T-helper 1 cell treated with Interleukin-12 subunit alpha and Interleukin-12 subunit beta and Interleukin-4 antibody, amounts not matched to agents 30 μg/mL and 1 μg/mL, for 36 hours (primary cell): ENCODE data around the gene DNMT3L.

Source experiments
- H3K27ac Mint-ChIP-seq: one replicate; pipeline ENCODE4 v1.8.0; 2021; ENCODE audit warnings: mild to moderate bottlenecking, mixed read lengths
- H3K27me3 Mint-ChIP-seq: one replicate; pipeline ENCODE4 v1.8.0; 2021; ENCODE audit warnings: low read depth, mixed read lengths
- H3K36me3 Mint-ChIP-seq: one replicate; pipeline ENCODE4 v1.8.0; 2021; ENCODE audit warnings: low read depth, mixed read lengths
- H3K4me1 Mint-ChIP-seq: one replicate; pipeline ENCODE4 v1.8.0; 2021; ENCODE audit warnings: low read depth, mixed read lengths
- H3K4me3 Mint-ChIP-seq: one replicate; pipeline ENCODE4 v1.8.0; 2021; ENCODE audit warnings: mild to moderate bottlenecking, moderate library complexity, mixed read lengths
- H3K9me3 Mint-ChIP-seq: one replicate; pipeline ENCODE4 v1.8.0; 2021; ENCODE audit warnings: mixed read lengths

DNMT3L gene

GRCh38 chr21:44272284-44272858, 10.7 kb upstream of the DNMT3L start:
- Mint-ChIP-seq H3K4me1 (no peaks in the 10 kb centered on the region), H3K4me3 (no peak overlapping the region), H3K27ac (no peak overlapping the region), H3K27me3 (peaks cover 26% of the 10 kb centered on the region), H3K36me3 (no peaks in the 10 kb centered on the region), H3K9me3 (no peaks in the 10 kb centered on the region)

GRCh38 chr21:44271558-44272283, 10.0 kb upstream of the DNMT3L start:
- no peaks in the 10 kb centered on the region for H3K4me1 Mint-ChIP-seq
- H3K9me3 Mint-ChIP-seq, result no peaks in the 10 kb centered on the region

GRCh38 chr21:44269090-44269489, 7.4 kb upstream of the DNMT3L start:
- no peak overlapping the region for H3K4me3 Mint-ChIP-seq
- no peaks in the 10 kb centered on the region for H3K36me3 Mint-ChIP-seq

More at GRCh38 chr21:44271558-44272283, 10.0 kb upstream of the DNMT3L start:
- peaks cover 26% of the 10 kb centered on the region for H3K27me3 Mint-ChIP-seq
- H3K36me3 Mint-ChIP-seq, result no peaks in the 10 kb centered on the region
- no peak overlapping the region for H3K4me3 Mint-ChIP-seq
- no peak overlapping the region for H3K27ac Mint-ChIP-seq

GRCh38 chr21:44267655-44268142, 6.0 kb upstream of the DNMT3L start:
- Mint-ChIP-seq H3K4me3 (no peak overlapping the region), H3K27ac (no peak overlapping the region), H3K9me3 (no peaks in the 10 kb centered on the region), H3K4me1 (no peaks in the 10 kb centered on the region), H3K27me3 (peaks cover 7% of the 10 kb centered on the region), H3K36me3 (no peaks in the 10 kb centered on the region)

More at GRCh38 chr21:44269090-44269489, 7.4 kb upstream of the DNMT3L start:
- no peaks in the 10 kb centered on the region for H3K9me3 Mint-ChIP-seq
- H3K27me3 Mint-ChIP-seq, result peaks cover 10% of the 10 kb centered on the region
- H3K27ac Mint-ChIP-seq, result no peak overlapping the region
- no peaks in the 10 kb centered on the region for H3K4me1 Mint-ChIP-seq

- H3K9me3 Mint-ChIP-seq, result no peaks in the 10 kb centered on the region
- no peak overlapping the region for H3K4me3 Mint-ChIP-seq
- peaks cover 7% of the 10 kb centered on the region for H3K27me3 Mint-ChIP-seq
- H3K4me1 Mint-ChIP-seq, result no peaks in the 10 kb centered on the region
- no peak overlapping the region for H3K27ac Mint-ChIP-seq
- H3K36me3 Mint-ChIP-seq, result no peaks in the 10 kb centered on the region
Measured at GRCh38 chr21:44265734-44266270, 4.1 kb upstream of the DNMT3L start.

GRCh38 chr21:44263768-44264167, 2.1 kb upstream of the DNMT3L start:
- H3K27me3 Mint-ChIP-seq, result peaks cover 14% of the 10 kb centered on the region
- H3K27ac Mint-ChIP-seq, result no peak overlapping the region
- H3K4me3 Mint-ChIP-seq, result no peak overlapping the region
- H3K36me3 Mint-ChIP-seq, result no peaks in the 10 kb centered on the region
- H3K9me3 Mint-ChIP-seq, result no peaks in the 10 kb centered on the region
- H3K4me1 Mint-ChIP-seq, result no peaks in the 10 kb centered on the region

- no peak overlapping the region for H3K4me3 Mint-ChIP-seq
Measured at GRCh38 chr21:44263221-44263760, 1.6 kb upstream of the DNMT3L start.

GRCh38 chr21:44262338-44263056, 800 bp upstream of the DNMT3L start:
- Mint-ChIP-seq H3K4me1 (no peaks in the 10 kb centered on the region), H3K27me3 (peaks cover 16% of the 10 kb centered on the region), H3K36me3 (no peaks in the 10 kb centered on the region), H3K4me3 (no peak overlapping the region), H3K27ac (no peak overlapping the region), H3K9me3 (no peaks in the 10 kb centered on the region)

More at GRCh38 chr21:44263221-44263760, 1.6 kb upstream of the DNMT3L start:
- Mint-ChIP-seq H3K9me3 (no peaks in the 10 kb centered on the region), H3K36me3 (no peaks in the 10 kb centered on the region), H3K27me3 (peaks cover 16% of the 10 kb centered on the region), H3K27ac (no peak overlapping the region), H3K4me1 (no peaks in the 10 kb centered on the region)

- Mint-ChIP-seq H3K36me3 (no peaks in the 10 kb centered on the region), H3K9me3 (no peaks in the 10 kb centered on the region), H3K27me3 (peaks cover 16% of the 10 kb centered on the region), H3K4me3 (no peak overlapping the region), H3K27ac (no peak overlapping the region), H3K4me1 (no peaks in the 10 kb centered on the region)
Measured at GRCh38 chr21:44260791-44261631, 686 bp downstream of the DNMT3L start.

- Mint-ChIP-seq H3K36me3 (no peaks in the 10 kb centered on the region), H3K27me3 (peaks cover 16% of the 10 kb centered on the region), H3K4me1 (no peaks in the 10 kb centered on the region)
Measured at GRCh38 chr21:44260066-44260465, 1.6 kb downstream of the DNMT3L start.

GRCh38 chr21:44259082-44259705, 2.5 kb downstream of the DNMT3L start:
- Mint-ChIP-seq H3K27ac (no peak overlapping the region), H3K4me3 (no peak overlapping the region), H3K36me3 (no peaks in the 10 kb centered on the region), H3K27me3 (peaks cover 16% of the 10 kb centered on the region), H3K9me3 (no peaks in the 10 kb centered on the region), H3K4me1 (no peaks in the 10 kb centered on the region)

More at GRCh38 chr21:44260066-44260465, 1.6 kb downstream of the DNMT3L start:
- no peak overlapping the region for H3K27ac Mint-ChIP-seq
- H3K4me3 Mint-ChIP-seq, result no peak overlapping the region
- H3K9me3 Mint-ChIP-seq, result no peaks in the 10 kb centered on the region

- no peaks in the 10 kb centered on the region for H3K4me1 Mint-ChIP-seq
- H3K27me3 Mint-ChIP-seq, result peaks cover 16% of the 10 kb centered on the region
- no peak overlapping the region for H3K4me3 Mint-ChIP-seq
- no peaks in the 10 kb centered on the region for H3K36me3 Mint-ChIP-seq
- H3K27ac Mint-ChIP-seq, result no peak overlapping the region
- no peaks in the 10 kb centered on the region for H3K9me3 Mint-ChIP-seq
Measured at GRCh38 chr21:44258056-44258725, 3.5 kb downstream of the DNMT3L start.

GRCh38 chr21:44255511-44255981, 6.2 kb downstream of the DNMT3L start:
- H3K27ac Mint-ChIP-seq, result no peak overlapping the region
- H3K27me3 Mint-ChIP-seq, result peaks cover 16% of the 10 kb centered on the region
- no peaks in the 10 kb centered on the region for H3K4me1 Mint-ChIP-seq
- no peak overlapping the region for H3K4me3 Mint-ChIP-seq
- no peaks in the 10 kb centered on the region for H3K36me3 Mint-ChIP-seq
- no peaks in the 10 kb centered on the region for H3K9me3 Mint-ChIP-seq
